GM19397 (cell line): ENCODE measurements around the gene OR2AJ1.

Experiments
- ATAC-seq: cut with Tn5 transposase; IDR thresholded peaks from one replicate; pipeline ENCODE4 v1.9.1; 2021; ENCODE audit warnings: mild to moderate bottlenecking, moderate library complexity; ENCODE audit not compliant: unreplicated experiment

The OR2AJ1 gene, protein sequence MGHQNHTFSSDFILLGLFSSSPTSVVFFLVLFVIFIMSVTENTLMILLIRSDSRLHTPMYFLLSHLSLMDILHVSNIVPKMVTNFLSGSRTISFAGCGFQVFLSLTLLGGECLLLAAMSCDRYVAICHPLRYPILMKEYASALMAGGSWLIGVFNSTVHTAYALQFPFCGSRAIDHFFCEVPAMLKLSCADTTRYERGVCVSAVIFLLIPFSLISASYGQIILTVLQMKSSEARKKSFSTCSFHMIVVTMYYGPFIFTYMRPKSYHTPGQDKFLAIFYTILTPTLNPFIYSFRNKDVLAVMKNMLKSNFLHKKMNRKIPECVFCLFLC

DNA sequence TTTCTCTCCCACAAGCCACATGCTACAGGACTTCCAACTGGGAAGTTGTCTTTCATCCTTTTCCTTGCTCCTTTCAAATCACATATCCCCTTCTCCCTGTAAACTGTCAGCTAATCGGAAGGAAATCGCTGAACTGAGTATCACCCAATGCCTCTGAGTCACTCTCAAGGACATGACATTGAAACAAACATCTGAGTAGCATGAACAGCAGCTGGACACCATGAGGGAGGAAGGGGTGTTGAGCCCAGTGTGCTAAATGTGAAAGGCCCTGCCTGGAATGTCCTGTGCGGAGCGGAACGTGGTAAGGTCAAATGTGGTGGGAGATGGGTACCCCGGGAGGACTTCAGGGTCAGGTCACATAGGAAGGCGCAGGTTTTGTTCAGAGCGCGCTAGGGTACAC is at the start of gene OR2AJ1:
Gene OR2AJ1 (plus strand): TSS at position 22 of the 400 bp plus-strand sequence. CDS start 8,880 bp downstream, outside the sequence.
- ATAC-seq: no peak

DNA sequence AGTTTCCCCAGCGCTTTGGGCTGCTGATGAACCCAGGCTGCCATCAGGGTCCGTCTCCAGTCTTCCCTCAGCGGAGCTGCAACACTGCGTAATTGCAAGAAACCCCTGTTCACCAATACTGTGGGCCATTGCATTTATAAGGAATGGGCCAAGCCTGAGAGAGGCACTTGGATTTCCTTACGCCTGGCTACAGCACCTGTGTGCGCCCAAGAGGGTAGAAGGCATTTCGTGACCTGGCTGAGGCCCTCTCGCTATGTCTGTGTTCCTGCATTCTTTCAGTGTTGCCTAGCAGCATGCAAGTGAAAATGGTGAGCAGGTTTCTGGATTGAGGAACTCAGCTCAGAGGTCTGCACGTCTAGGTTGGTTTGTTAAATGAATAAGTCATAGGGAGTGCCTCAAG is 41.3 kb upstream of the OR2AJ1 start:
- ATAC-seq: no peak

DNA sequence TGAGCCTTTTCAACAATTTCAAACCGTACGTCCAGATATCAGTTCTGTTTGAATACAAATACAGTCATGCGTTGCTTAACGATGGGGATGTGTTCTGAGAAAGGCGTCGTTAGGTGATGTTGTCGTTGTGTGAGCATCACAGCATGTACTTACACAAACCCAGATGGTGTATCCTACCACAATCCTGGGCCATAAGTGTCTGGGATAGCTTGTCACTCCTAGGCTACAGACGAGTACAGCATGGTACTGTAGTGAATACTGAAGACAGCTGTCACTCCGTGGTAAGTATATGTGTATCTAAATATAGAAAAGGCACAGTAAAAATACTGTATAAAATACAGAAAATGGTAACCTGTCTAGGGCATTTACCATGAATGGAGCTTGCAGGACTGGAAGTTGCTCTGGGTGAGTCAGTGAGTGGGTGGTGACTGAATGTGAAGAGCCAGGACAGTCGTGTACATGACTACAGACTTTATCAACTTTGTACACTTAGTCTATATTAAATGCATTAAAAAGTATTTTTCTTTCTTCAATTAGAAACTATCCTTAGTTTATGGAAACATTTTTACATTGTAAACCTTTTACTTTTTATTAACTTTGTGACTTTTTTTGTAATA is 39.8 kb upstream of the OR2AJ1 start:
- ATAC-seq: no peak

DNA sequence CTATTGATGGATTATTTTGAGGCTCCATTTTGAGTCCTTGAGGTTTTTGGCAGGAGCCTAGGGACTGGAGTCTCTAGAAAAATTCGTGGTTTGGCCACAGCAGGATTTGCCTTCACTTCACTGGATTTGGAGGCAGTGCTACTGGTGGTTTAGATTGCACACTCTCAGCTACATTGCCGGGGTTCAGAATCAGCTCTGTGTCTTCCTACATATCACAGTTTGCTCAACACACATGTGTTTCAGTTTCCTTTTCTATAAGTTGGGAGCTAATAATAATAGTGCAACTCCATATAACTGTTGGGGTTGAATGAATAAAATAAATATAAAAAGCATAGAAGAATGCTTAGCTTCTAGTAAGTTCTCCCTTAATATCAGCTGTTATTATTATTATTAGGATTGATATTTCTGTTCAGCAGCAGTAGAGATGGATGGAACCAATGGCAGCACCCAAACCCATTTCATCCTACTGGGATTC is 29.5 kb upstream of the OR2AJ1 start, which contains the start of gene OR2W3:
Gene OR2W3 (plus strand): TSS at position 425 of the 475 bp plus-strand sequence. CDS start 0 bp downstream, at position 425.
- no peak for ATAC-seq

DNA sequence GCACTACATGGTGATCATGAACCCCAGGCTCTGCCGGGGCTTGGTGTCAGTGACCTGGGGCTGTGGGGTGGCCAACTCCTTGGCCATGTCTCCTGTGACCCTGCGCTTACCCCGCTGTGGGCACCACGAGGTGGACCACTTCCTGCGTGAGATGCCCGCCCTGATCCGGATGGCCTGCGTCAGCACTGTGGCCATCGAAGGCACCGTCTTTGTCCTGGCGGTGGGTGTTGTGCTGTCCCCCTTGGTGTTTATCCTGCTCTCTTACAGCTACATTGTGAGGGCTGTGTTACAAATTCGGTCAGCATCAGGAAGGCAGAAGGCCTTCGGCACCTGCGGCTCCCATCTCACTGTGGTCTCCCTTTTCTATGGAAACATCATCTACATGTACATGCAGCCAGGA is 28.7 kb upstream of the OR2AJ1 start:
- no peak for ATAC-seq

DNA sequence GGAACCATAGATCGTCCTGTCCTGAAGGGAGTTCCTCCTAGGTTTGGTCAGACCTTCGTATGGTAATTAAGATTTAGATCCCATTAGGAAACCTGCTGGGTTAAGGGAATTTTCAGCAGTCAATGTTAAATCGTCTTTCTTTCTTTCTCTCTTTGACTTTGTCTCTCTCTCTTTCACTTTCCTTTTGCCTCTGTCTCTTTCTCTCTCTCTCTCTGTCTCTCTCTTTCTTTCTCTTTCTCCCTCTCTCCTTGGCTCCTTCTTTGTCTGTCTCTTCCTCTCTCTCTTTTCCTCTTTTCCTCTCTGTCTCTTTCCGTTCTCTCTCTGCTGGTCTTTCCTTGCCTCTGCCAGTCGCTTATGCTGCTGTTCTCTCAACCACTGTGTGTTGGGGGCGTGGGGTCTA is 20.6 kb upstream of the OR2AJ1 start:
- ATAC-seq: no peak

DNA sequence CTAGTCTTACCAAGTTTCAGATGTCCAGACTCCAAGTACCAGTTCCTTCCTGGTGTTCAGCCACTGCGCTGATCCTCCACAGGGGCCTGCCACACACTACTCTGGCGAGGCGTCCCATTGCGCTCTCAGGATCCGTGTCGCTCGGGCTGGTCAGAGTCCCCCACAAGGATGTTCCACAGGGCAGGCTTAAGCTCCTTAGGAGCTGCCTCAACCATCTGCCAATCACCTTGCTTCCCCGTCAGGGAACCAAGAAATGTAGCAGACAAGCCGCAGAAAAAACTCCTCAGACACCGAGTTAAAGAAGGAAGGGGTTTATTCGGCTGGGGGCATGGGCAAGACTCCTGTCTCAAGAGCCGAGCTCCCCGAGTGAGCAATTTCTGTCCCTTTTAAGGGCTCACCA is 19.5 kb upstream of the OR2AJ1 start:
- no peak for ATAC-seq

DNA sequence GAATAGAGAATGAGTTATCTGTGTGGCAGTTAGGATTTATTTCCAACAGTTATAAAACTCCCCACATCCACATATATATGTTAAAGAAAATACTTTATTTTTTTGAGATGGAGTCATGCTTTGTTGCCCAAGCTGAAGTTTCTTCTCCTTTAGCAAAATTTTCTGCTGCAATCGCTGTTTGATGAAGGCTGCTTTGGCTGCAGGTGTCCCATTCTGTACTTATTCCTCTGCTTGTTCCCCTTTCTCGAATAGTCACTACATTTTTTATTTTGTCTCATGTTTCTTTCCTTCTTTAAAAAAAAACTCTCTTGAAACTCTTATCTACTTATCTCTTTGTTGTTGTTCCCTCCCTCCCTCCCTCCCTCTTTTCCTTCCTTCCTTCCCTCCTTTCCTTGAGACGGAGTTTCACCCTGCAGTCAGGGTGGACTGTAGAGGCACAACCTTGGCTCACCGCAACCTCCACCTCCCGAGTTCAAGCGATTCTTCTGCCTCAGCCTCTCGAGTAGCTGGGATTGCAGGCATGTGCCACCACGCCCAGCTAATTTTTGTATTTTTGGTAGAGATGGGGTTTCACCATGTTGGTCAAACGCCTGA is 18.7 kb upstream of the OR2AJ1 start:
- no peak for ATAC-seq

DNA sequence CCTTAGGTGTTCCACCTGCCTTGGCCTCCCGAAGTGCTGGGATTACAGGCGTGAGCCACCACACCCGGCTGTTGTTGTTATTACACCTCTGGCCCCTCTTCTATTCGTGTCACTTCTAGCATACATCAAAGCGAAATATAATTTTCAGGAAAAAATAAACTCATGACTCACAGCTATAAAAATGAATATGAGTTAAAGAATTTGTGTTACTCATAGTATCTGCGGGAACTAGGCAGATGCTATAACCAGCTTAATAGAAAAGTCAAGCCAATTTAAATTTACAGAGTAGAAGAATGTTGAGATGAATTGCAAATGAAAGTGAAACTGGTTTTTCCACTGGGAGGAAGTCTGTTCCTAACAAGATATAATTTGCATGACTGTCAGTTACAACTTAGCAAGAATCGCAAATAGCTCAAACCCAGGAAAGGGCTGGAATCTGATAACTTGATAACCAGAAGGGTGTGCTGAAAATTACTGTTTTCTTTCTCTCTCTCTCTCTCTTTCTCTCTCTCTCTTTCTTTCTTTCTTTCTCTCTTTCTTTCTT is 18.1 kb upstream of the OR2AJ1 start:
- no peak for ATAC-seq

DNA sequence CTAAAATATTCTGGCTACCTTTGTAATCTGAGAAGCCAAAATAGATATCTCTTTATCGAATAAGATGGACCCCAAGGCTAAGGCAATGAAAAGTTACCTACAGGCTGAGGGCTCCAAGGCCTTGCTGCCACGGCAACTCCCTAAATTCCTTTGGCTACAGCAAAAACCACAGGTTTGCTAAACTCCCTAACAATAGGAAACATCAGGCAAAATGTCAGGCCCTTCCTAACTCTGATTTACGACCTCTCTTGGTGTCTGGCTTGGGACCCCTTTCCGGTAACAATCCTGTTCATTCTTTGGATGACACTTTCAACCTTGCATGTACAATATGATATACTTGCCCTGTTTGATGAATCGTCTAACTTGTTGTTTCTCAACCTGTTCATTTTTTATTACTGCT is 15.9 kb upstream of the OR2AJ1 start:
- no peak for ATAC-seq

DNA sequence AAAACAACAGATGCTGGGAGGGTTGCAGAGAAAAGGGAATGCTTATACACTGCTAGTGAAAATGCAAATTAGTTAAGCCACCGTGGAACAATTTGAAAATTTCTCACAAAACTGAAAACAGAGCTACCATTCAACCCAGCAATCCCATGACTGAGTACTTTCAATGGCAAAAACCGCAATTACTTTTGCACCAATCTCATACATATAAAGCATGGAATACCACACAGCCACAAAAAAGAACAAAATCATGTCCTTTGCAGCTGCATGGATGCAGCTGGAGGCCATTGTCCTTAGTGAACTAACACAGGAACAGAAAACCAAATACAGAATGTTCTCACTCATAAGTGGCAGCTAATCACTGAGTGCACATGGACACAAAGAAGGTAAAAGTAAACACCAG is 10.9 kb upstream of the OR2AJ1 start:
- no peak for ATAC-seq

DNA sequence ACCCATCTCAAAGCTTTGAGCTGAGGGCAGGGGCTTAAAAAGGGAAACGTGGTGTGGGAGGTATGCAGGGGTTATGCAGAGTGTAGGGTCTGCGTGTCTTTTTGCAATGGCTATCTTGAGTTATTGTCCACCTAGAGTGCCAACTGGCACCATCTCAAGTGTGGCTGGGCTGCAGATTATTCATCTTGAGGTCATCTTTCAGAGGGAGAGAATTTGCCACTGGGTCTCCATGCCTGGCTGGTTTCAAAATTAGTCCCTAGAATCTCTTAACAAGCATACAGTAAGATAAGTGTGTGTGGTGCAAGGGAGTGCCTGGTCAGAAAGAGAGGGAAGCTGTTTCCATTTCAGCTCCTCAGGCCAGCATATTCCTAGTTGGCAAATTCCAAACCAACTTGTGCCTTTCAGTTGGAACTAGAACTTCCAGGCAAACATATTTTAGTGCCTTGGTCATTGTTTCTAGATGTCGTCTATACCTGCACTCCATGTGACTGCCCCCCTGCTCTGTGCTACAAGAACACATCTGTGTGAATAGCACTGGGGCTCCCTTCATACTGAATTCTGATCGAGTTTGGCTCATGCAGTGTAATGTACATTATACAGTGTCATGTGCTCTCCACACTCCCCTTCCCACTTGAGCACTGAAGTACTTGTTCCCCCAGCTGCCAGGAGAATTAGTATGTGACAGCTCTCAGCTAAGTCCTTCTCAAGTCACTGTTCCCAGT is 9.6 kb upstream of the OR2AJ1 start:
- no peak for ATAC-seq

DNA sequence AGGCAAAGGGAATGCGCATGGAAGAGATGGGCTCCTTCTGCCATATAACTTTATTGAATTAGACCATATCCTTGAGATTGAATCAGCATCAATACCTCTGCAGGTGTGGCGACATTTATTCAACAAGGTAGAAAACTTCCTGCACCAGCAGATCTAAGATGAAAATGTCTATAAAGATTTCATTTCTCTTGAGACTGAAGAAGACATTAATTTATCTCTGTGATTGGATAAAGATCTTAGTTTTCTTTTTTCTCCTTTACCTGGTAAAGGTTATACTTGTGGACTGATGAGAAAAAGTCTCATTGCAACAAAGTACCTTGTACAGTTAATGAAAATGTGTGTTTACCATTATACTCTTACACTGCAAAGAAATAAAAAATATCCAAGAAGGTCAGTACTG is 4.7 kb upstream of the OR2AJ1 start, which contains the start of gene OR2T8:
Gene OR2T8 (plus strand): TSS at position 301 of the 400 bp plus-strand sequence. CDS start 766 bp downstream, outside the sequence.
- ATAC-seq: no peak

DNA sequence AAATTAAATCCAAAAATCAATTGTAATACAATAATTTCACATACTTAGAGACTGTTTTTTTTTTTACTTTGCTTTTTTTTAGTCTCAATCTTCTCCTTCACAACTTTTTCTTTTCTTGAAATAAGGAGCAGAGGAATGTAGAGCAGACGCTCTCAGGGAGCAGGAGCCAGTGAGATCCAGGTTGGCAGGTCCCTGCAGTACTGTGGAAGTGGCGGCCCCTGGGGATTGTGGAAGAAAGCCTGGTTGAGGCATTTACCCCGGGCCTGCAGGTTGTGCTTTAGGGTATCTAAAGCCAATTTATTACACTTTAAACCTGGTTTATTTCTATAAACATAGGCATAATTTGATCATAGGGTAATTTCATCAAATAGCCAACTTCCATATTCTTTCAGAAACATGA is 748 bp upstream of the OR2AJ1 start:
- ATAC-seq: no peak

DNA sequence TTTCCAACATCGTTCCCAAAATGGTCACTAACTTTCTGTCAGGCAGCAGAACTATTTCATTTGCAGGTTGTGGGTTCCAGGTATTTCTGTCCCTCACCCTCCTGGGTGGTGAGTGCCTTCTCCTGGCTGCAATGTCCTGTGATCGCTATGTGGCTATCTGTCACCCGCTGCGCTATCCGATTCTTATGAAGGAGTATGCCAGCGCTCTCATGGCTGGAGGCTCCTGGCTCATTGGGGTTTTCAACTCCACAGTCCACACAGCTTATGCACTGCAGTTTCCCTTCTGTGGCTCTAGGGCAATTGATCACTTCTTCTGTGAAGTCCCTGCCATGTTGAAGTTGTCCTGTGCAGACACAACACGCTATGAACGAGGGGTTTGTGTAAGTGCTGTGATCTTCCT is 9.3 kb downstream of the OR2AJ1 start:
- ATAC-seq: no peak

DNA sequence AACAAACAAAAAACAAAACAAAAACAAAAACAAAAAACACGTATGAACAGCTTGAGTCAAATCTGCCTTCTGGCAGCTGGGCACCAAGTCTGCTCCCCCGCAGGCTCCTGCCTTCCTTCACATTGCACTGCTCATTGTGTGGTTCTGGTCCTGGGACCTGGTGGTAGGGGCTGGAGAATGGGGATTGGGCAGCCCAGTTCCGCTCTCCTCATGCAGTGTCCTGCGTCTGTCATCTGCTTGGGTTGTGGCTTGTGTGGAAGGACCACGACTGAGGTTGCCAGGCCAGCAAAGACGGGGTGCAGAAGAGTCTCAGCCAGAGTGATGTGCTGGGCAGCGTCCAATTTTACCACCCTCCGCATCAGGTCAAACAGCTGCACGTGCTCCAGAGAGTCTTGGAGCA is 11.1 kb downstream of the OR2AJ1 start:
- no peak for ATAC-seq

DNA sequence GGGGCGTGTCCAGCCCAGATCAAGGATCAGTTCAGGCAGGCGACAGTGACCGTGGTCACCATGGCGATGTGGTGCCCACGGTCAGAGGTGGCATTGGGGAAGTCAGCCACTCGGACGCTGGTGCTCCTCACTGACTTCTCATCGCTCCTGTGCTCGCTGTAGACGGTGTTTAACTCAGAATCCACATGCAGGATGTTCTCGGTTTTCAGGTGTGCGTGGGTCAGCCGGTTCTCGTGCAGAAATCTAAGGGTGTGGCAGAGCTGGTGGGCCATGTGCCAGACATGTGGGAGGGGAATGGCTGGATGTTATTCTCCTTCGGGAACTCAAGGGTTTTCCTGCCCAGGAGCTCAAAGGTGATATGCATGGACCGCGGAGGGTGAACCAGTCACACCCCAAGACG is 11.7 kb downstream of the OR2AJ1 start:
- ATAC-seq: no peak

DNA sequence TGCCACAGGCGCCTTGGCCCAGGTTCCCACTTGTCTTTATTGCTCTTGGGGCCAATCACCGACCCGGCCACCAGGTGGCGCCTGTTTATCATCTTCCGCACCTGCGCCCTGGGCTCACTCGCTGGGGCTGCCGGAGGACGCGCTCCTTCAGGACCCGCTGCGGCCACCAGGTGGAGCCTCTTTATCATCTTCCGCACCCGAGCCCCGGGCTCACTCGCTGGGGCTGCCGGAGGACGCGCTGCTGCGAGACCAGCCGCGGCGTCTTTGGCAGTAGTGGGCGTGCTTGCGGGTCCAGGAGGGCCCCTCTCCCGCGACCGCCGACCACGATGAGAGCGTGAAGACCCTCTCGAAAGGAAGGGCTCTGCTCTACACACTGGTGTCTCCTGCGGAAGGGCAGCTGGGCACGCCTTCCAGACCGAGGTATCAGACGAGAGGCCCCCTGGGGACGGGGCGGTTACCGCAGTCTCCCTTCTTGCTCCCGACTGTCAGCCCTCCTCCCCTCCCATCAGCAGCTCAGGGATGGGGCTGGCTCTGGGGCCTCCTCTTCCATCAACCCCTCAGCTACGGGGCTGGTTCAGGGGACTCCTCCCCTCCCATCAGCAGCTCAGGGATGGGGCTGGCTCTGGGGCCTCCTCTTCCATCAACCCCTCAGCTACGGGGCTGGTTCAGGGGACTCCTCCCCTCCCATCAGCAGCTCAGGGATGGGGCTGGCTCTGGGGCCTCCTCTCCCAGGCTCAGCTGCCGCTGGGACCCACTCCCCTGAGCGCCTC is 12.5 kb downstream of the OR2AJ1 start:
- peak; percentile 100 for ATAC-seq

DNA sequence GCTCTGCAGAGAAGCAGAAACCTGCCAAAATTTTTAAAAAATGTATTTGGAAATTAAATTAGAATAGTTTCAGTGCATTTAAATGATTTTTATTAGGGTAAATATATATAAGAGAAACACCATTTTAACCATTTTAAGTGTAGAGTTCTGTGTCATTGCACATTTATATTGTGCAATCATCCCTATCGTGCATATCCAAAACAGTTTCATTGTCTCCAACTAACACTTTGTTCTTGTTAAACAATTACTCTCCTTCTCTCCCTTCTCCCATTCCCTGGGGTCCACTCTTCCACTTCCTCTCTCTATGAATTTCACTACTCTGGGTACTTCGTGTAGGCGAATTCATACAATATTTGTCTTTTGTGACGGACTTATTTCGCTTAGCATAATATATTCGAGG is 17.9 kb downstream of the OR2AJ1 start:
- no peak for ATAC-seq

DNA sequence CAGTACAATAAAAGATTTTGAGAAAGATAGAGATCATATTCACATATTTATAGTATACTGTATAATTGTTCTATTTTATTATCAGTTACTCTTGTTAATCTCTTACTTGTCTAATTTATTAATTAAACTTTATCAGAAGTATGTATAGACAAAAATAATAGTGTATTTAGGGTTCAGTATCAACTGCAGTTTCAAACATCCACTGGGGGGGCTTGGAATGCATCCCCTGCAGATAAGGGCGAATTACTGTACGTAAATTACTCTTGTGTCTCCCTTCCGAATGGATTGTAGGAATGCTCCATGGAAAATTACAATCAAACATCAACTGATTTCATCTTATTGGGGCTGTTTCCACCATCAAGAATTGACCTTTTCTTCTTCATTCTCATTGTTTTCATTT is 23.9 kb downstream of the OR2AJ1 start, which contains the start of gene OR2L8:
Gene OR2L8 (plus strand): TSS at position 301 of the 400 bp plus-strand sequence. CDS start 0 bp downstream, at position 301.
- no peak for ATAC-seq
